HepG2 (cell line): ENCODE measurements around the gene ZDHHC16. TPM values are rescaled to one million over a fixed set of nuclear protein-coding genes. Genes with fewer than 3 reads are reported as not detected.

ENCODE experiments used
- ATAC-seq: fragments of 200-7000 bp; cut with Tn5 transposase; 3 replicates; pipeline ENCODE4 v1.9.1; 2020; ENCODE audit warnings: mild to moderate bottlenecking, moderate library complexity
- BruUV-seq: library from RNA; stranded (reverse); fragments of 400-500 nt; replicated peaks from 2 replicates; lab custom pipeline; 2021; lab: Mats Ljungman, UMichigan
- CTCF ChIA-PET: fragments of 300-600 bp; formaldehyde crosslinking; extraction: SDS; loops from one replicate; lab custom pipeline; 2021; ENCODE audit warnings: low total read pairs, inconsistent platforms, low intra/inter-chr PET ratio; lab: Yijun Ruan, JAX
- POLR2A ChIA-PET: fragments of 350-600 bp; sonication (Branson Sonifier 250); formaldehyde crosslinking; loops from one replicate; lab custom pipeline; 2020; ENCODE audit warnings: antibody characterized with exemption, inconsistent platforms; lab: Yijun Ruan, JAX
- DNase-seq: peaks from one replicate; pipeline ENCODE4 v3.0.0-alpha.2; 2015; ENCODE audit warnings: low spot score
- FAIRE-seq: peaks from 3 replicates; lab custom pipeline; 2011; peaks lifted over from hg19 to GRCh38; lab: Jason Lieb, UNC
- H2AFZ ChIP-seq: one replicate; pipeline ENCODE4 v1.6.1; 2011; ENCODE audit warnings: low read length, inconsistent platforms
- H3K27ac ChIP-seq: fragments of 300-600 bp; 3 replicates; pipeline ENCODE4 v1.8.0; 2011; ENCODE audit warnings: mixed run types, mild to moderate bottlenecking, mixed read lengths, low read length, inconsistent platforms; ENCODE audit not compliant: insufficient read depth; ENCODE audit errors: extremely low read length
- H3K27me3 ChIP-seq, 2 experiments: fragments of 200-600 bp in 1 of 2; 2 replicates in 1 of 2; 3 replicates in 1 of 2; pipeline versions ENCODE4 v1.6.0 to v1.8.0; 2011; ENCODE audit warnings: low read length in 2 of 2, mild to moderate bottlenecking in 2 of 2, moderate library complexity in 2 of 2, inconsistent platforms in 1 of 2; ENCODE audit not compliant: insufficient read depth in 2 of 2, control insufficient read depth in 1 of 2
- H3K36me3 ChIP-seq, 2 experiments: fragments of 200-600 bp in 1 of 2; replicated peaks in 1 of 2; 2 replicates in 1 of 2; 3 replicates in 1 of 2; pipeline versions ENCODE4 v1.5.1 to v1.8.0; 2011; ENCODE audit warnings: low read length in 2 of 2, inconsistent platforms in 1 of 2; ENCODE audit not compliant: insufficient read depth in 2 of 2, control insufficient read depth in 1 of 2
- H3K4me1 ChIP-seq: 2 replicates; pipeline ENCODE4 v1.5.1; 2012; ENCODE audit warnings: low read length, inconsistent platforms; ENCODE audit not compliant: insufficient read depth
- H3K4me2 ChIP-seq: 2 replicates; pipeline ENCODE4 v1.6.0; 2011; ENCODE audit warnings: low read depth, low read length, inconsistent platforms
- H3K4me3 ChIP-seq, 3 experiments: fragments of 200-600 bp in 1 of 3; sonication (generic), shearing (Covaris generic) in 1 of 3; replicated peaks in 1 of 3; 2 replicates each; pipeline ENCODE4 v1.5.1; 2011 to 2016; ENCODE audit warnings: low read length in 3 of 3, inconsistent platforms in 2 of 3, low read depth in 2 of 3, mild to moderate bottlenecking in 2 of 3, control low read depth in 1 of 3, mixed read lengths in 1 of 3; ENCODE audit not compliant: insufficient read depth in 1 of 3
- H3K79me2 ChIP-seq: one replicate; pipeline ENCODE4 v1.6.1; 2011; ENCODE audit warnings: low read length, inconsistent platforms; ENCODE audit not compliant: insufficient read depth
- H3K9ac ChIP-seq: 2 replicates; pipeline ENCODE4 v1.6.0; 2011; ENCODE audit warnings: mild to moderate bottlenecking, low read depth, low read length, inconsistent platforms; ENCODE audit not compliant: insufficient read depth
- H3K9me3 ChIP-seq: 2 replicates; pipeline ENCODE4 v1.5.1; 2012; ENCODE audit warnings: mild to moderate bottlenecking, low read length
- H4K20me1 ChIP-seq: 2 replicates; pipeline ENCODE4 v1.6.0; 2011; ENCODE audit warnings: inconsistent platforms, mild to moderate bottlenecking, low read length, moderate library complexity; ENCODE audit not compliant: insufficient read depth
- ATM ChIP-seq: fragments of 450-650 bp; IDR thresholded peaks from 2 replicates; pipeline ENCODE4 v1.7.1; 2017; ENCODE audit warnings: mild to moderate bottlenecking, borderline replicate concordance
- CCDC6 ChIP-seq: sonication (generic); formaldehyde crosslinking; IDR thresholded peaks from 2 replicates; pipeline ENCODE4 v1.8.1; 2022; ENCODE audit warnings: mild to moderate bottlenecking, missing genetic modification reagents, moderate library complexity
- ESRRA ChIP-seq: sonication (generic); formaldehyde crosslinking; IDR thresholded peaks from 2 replicates; pipeline ENCODE4 v1.5.1; 2020; ENCODE audit warnings: mild to moderate bottlenecking, low read depth, missing genetic modification reagents
- HOXA3 ChIP-seq: sonication (generic); formaldehyde crosslinking; IDR thresholded peaks from 2 replicates; pipeline ENCODE4 v1.5.0; 2020; ENCODE audit warnings: missing genetic modification reagents
- IRF2 ChIP-seq: IDR thresholded peaks from 2 replicates; pipeline ENCODE4 v1.6.1; 2018; ENCODE audit warnings: missing genetic modification reagents, missing compliant biosample characterization
- KLF13 ChIP-seq: sonication (generic); formaldehyde crosslinking; IDR thresholded peaks from 2 replicates; pipeline ENCODE4 v1.4.0; 2020; ENCODE audit warnings: mild to moderate bottlenecking, missing genetic modification reagents
- KLF16 ChIP-seq, 2 experiments: sonication (generic) in 1 of 2; formaldehyde crosslinking in 1 of 2; IDR thresholded peaks; 2 replicates each; pipeline versions ENCODE4 v1.6.1 to v1.8.0; 2016 to 2023; ENCODE audit warnings: missing genetic modification reagents in 2 of 2, missing compliant biosample characterization in 1 of 2
- MED1 ChIP-seq: sonication (generic); formaldehyde crosslinking; IDR thresholded peaks from 2 replicates; pipeline ENCODE4 v1.4.0; 2020; ENCODE audit warnings: missing genetic modification reagents
- MZF1 ChIP-seq: sonication (generic); formaldehyde crosslinking; IDR thresholded peaks from 2 replicates; pipeline ENCODE4 v1.8.1; 2023; ENCODE audit warnings: mild to moderate bottlenecking, missing genetic modification reagents, borderline replicate concordance
- PHF21A ChIP-seq: sonication (generic); formaldehyde crosslinking; IDR thresholded peaks from 2 replicates; pipeline ENCODE4 v1.5.0; 2020; ENCODE audit warnings: mild to moderate bottlenecking, missing genetic modification reagents
- PITX1 ChIP-seq: sonication (generic); formaldehyde crosslinking; IDR thresholded peaks from 2 replicates; pipeline ENCODE4 v1.5.1; 2020; ENCODE audit warnings: mild to moderate bottlenecking, missing genetic modification reagents
- RFXAP ChIP-seq: sonication (generic); formaldehyde crosslinking; IDR thresholded peaks from 2 replicates; pipeline ENCODE4 v1.4.0; 2020; ENCODE audit warnings: missing genetic modification reagents, borderline replicate concordance
- SAP130 ChIP-seq: IDR thresholded peaks from 2 replicates; pipeline ENCODE4 v1.6.1; 2016; ENCODE audit warnings: low read depth
- SNAPC2 ChIP-seq: sonication (generic); formaldehyde crosslinking; IDR thresholded peaks from 2 replicates; pipeline ENCODE4 v1.8.1; 2022; ENCODE audit warnings: mild to moderate bottlenecking, missing genetic modification reagents
- SOX13 ChIP-seq, 3 experiments: fragments of 450-650 bp in 1 of 3; sonication (generic) in 1 of 3; formaldehyde crosslinking in 1 of 3; IDR thresholded peaks in 2 of 3; conservative IDR thresholded peaks in 1 of 3; 2 replicates each; pipeline versions ENCODE4 v1.5.0 to v1.6.1; 2016 to 2020; ENCODE audit warnings: antibody characterized with exemption in 1 of 3, mild to moderate bottlenecking in 1 of 3, missing compliant biosample characterization in 1 of 3, missing genetic modification reagents in 1 of 3, moderate library complexity in 1 of 3
- SYNCRIP ChIP-seq: fragments of 200-400 bp; formaldehyde crosslinking; IDR thresholded peaks from 2 replicates; pipeline ENCODE4 v1.6.1; 2018; ENCODE audit warnings: mild to moderate bottlenecking, low read depth, low read length; ENCODE audit not compliant: insufficient read depth
- ZBTB20 ChIP-seq: sonication (generic); formaldehyde crosslinking; IDR thresholded peaks from 2 replicates; pipeline ENCODE4 v1.8.1; 2023; ENCODE audit warnings: missing genetic modification reagents, low read depth, mild to moderate bottlenecking, borderline replicate concordance
- ZNF607 ChIP-seq: sonication (generic); formaldehyde crosslinking; IDR thresholded peaks from 2 replicates; pipeline ENCODE4 v1.5.1; 2020; ENCODE audit warnings: missing genetic modification reagents, mild to moderate bottlenecking, borderline replicate concordance
- ZNF740 ChIP-seq: sonication (generic); formaldehyde crosslinking; IDR thresholded peaks from 2 replicates; pipeline ENCODE4 v1.4.0; 2020; ENCODE audit warnings: missing genetic modification reagents
- ZNF768 ChIP-seq: sonication (generic); formaldehyde crosslinking; IDR thresholded peaks from 2 replicates; pipeline ENCODE4 v1.4.0; 2020; ENCODE audit warnings: missing genetic modification reagents
- WGBS: methylation state at CpG from one replicate; pipeline ENCODE4 v1.1.6; 2017; ENCODE audit warnings: low lambda C conversion rate; 5-methylcytosine and 5-hydroxymethylcytosine counted together
- in situ Hi-C: cut with HindIII; loops from 2 replicates; pipeline ENCODE4 v1.10.0; 2017; ENCODE audit warnings: low pct_unique_long_range_greater_than_20kb; ENCODE audit not compliant: extremely low pct_ligation_motif_present
- intact Hi-C: fragments of 100-400 bp; cut with micrococcal nuclease; formaldehyde crosslinking; loops from one replicate; pipeline ENCODE4 v1.10.0; 2022; ENCODE audit not compliant: unreplicated experiment
- polyA plus RNA-seq, 8 experiments: library from polyadenylated mRNA; depleted of rRNA in 3 of 8; stranded (reverse) in 7 of 8; unstranded in 1 of 8; fragments of >200 nt; fragmentation: Illumina TruSeq in 4 of 8; extraction: Trizol in 4 of 8; gene quantifications; 2 replicates each; pipeline versions ENCODE4 v1.2.1 to v1.2.3, GENCODE V29; 2011 to 2016; ENCODE audit warnings: low read depth in 4 of 8, missing spikeins in 1 of 8, mixed read lengths in 1 of 8; ENCODE audit not compliant: insufficient read depth in 1 of 8
- total RNA-seq, 5 experiments: library from RNA; depleted of rRNA; stranded (reverse); fragments of >200 nt; fragmentation: Illumina TruSeq; extraction: Trizol; gene quantifications; 2 replicates each; pipeline ENCODE4 v1.2.3, GENCODE V29; 2016; ENCODE audit warnings: low read depth in 1 of 5
- TF ChIP-seq, protein P1 (sequence below): sonication (generic); formaldehyde crosslinking; IDR thresholded peaks from 2 replicates; pipeline ENCODE4 v1.8.1; 2023; ENCODE audit warnings: mild to moderate bottlenecking, moderate library complexity, missing genetic modification reagents
- TF ChIP-seq, protein P2 (sequence below): sonication (generic); formaldehyde crosslinking; IDR thresholded peaks from 2 replicates; pipeline ENCODE4 v1.9.0; 2022; ENCODE audit warnings: low read depth, missing genetic modification reagents

ZDHHC16 gene
- total and polyA plus RNA-seq, 2 of the 13 experiments (the other 11 are each of a cell fraction or from before 2014, with no cell fraction given) = 40.8 to 41.8 TPM

- DNase-seq = peak; percentile 73
- Histone ChIP-seq H3K4me1 (peaks cover 59% of the 10 kb centered on the region), H4K20me1 (no peaks in the 10 kb centered on the region), H3K36me3 (no peaks in the 10 kb centered on the region), H3K27me3 (no peaks in the 10 kb centered on the region), H3K9ac (no peak overlapping the region), H2AFZ (peak overlapping the region; percentile 43), H3K4me2 (peak overlapping the region; percentile 83), H3K9me3 (no peaks in the 10 kb centered on the region), H3K27ac (peak overlapping the region; percentile 77), H3K4me3 (peak overlapping the region in 1 of 3 experiments; percentile 63; a peak in 2 of 6 replicates), H3K79me2 (no peaks in the 10 kb centered on the region)
- intact Hi-C loops (no loop called here), in situ Hi-C loops (no loop called here)
- FAIRE-seq = peak; percentile 15
- ATAC-seq = peak; percentile 51
- POLR2A ChIA-PET = interaction anchor here (0.8 to 1.0 kb wide), 3 partner anchors 18 to 26 kb away, joined by 4 read pairs; no protein-coding TSS in a partner anchor
- WGBS = 10% methylated on average over 8 of the region's 10 CpGs
- CTCF ChIA-PET = interaction anchor here (2.3 kb wide), 1 partner anchor 37 kb away, joined by 12 read pairs; the partner anchor contains the start of genes EXOSC1 and ZDHHC16
- no TSS peak for BruUV-seq
- TF ChIP-seq HOXA3 (CRISPR knock-in tag) (peak; percentile 52), CCDC6 (CRISPR knock-in tag) (peak; percentile 62; the same call in 1 of the 2 replicates), PHF21A (CRISPR knock-in tag) (peak; percentile 72), ZNF768 (peak; percentile 32; the same call in 1 of the 2 replicates), KLF13 (no peak), IRF2 (CRISPR knock-in tag) (0 out of 2 replicates have a peak, but pooled peaks have one; percentile 52), RFXAP (CRISPR knock-in tag) (no peak), SYNCRIP (no peak), KLF16 (CRISPR knock-in tag; IDR thresholded peaks at IDR 0.05) (no peak), MED1 (peak; percentile 67), ATM (no peak), ZNF607 (CRISPR knock-in tag) (peak; percentile 37; the same call in 1 of the 2 replicates), ESRRA (peak; percentile 80; the same call in 1 of the 2 replicates), PITX1 (CRISPR knock-in tag) (0 out of 2 replicates have a peak, but pooled peaks have one; percentile 13), ZBTB20 (no peak), SOX13 (IDR thresholded peaks at IDR 0.05) (0 out of 2 replicates have a peak, but pooled peaks have one; percentile 27), SOX13 (CRISPR knock-in tag; conservative IDR thresholded peaks at IDR 0.05 in 1 of 2, IDR thresholded peaks at IDR 0.05 in 1 of 2) (peak in 1 of 2 experiments; percentile 70; a peak in 2 of 4 replicates), SNAPC2 (0 out of 2 replicates have a peak, but pooled peaks have one; percentile 37), SAP130 (CRISPR knock-in tag) (0 out of 2 replicates have a peak, but pooled peaks have one; percentile 34), MZF1 (CRISPR knock-in tag) (no peak), ZNF740 (no peak)
- TF ChIP-seq, protein P1, sequence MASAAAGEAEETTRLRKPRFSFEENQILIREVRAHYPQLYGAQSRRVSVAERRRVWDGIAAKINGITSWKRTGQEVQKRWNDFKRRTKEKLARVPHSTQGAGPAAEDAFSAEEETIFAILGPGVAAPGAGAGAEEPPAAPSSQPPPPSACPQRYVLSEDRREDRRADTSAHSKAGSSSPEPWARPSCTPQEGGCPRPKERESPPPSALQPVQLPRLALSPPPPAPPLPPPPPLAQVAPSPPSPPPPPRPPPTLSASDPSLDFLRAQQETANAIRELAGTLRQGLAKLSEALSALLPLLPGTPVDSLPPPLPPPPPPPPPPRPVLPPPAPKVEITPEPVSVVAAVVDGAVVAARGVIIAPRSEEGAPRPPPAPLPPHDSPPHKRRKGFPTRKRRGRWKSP (CRISPR knock-in tag) = peak; percentile 31; the same call in 1 of the 2 replicates
- TF ChIP-seq, protein P2, sequence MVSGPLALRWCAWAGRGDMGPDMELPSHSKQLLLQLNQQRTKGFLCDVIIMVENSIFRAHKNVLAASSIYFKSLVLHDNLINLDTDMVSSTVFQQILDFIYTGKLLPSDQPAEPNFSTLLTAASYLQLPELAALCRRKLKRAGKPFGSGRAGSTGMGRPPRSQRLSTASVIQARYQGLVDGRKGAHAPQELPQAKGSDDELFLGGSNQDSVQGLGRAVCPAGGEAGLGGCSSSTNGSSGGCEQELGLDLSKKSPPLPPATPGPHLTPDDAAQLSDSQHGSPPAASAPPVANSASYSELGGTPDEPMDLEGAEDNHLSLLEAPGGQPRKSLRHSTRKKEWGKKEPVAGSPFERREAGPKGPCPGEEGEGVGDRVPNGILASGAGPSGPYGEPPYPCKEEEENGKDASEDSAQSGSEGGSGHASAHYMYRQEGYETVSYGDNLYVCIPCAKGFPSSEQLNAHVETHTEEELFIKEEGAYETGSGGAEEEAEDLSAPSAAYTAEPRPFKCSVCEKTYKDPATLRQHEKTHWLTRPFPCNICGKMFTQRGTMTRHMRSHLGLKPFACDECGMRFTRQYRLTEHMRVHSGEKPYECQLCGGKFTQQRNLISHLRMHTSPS (CRISPR knock-in tag) = 0 out of 2 replicates have a peak, but pooled peaks have one; percentile 6
Observed at GRCh38 chr10:97408496-97408992, 37.4 kb upstream of the ZDHHC16 start.
